ENCODE data around the gene CRIP3. TPM values are rescaled to one million over a fixed set of nuclear protein-coding genes. Genes with fewer than 3 reads are reported as not detected.

Gene CRIP3
- total and polyA plus RNA-seq, 2 of the 8 experiments (the other 6 are each of a cell fraction or from before 2014, with no cell fraction given): 34.0 to 46.3 TPM

GRCh38 chr6:43260791-43261190, 47.8 kb downstream of the CRIP3 start:
- Histone ChIP-seq H3K4me1 (replicated peaks in 1 of 4; ENCODE audit: control insufficient read depth in 3 of 4, insufficient read depth in 4 of 4, low read length in 3 of 4) (no peaks in the 10 kb centered on the region), H3K27ac (ENCODE audit: low read depth, low read length) (no peak overlapping the region), H2BK15ac (ENCODE audit: low read length) (no peak overlapping the region), H4K20me1 (replicated peaks in 1 of 2; ENCODE audit: control insufficient read depth in 1 of 2, insufficient read depth in 2 of 2, low read length in 2 of 2) (peaks cover 0 to 2% of the 10 kb centered on the region in 2 experiments), H2BK120ac (replicated peaks; ENCODE audit: low read depth, low read length) (no peak overlapping the region), H3K9me3 (ENCODE audit: insufficient read depth in 2 of 2, low read depth in 1 of 2, low read length in 1 of 2) (no peaks in the 10 kb centered on the region), H3K56ac (replicated peaks; ENCODE audit: insufficient read length, low read depth, low read length) (no peak overlapping the region), H2BK20ac (ENCODE audit: low read length) (no peak overlapping the region), H2AFZ (ENCODE audit: low read length) (no peak overlapping the region), H3K18ac (ENCODE audit: extremely low read depth, low read length) (no peak overlapping the region), H4K8ac (ENCODE audit: extremely low read depth, insufficient read depth, low read length) (no peak overlapping the region), H3K27me3 (replicated peaks in 1 of 4; ENCODE audit: control insufficient read depth in 3 of 4, extremely low read depth in 1 of 4, insufficient read depth in 3 of 4, low read length in 3 of 4) (no peaks in the 10 kb centered on the region), H3K79me2 (ENCODE audit: control insufficient read depth in 1 of 2, insufficient read depth in 2 of 2, low read length in 2 of 2) (no peaks in the 10 kb centered on the region), H3K4ac (replicated peaks; ENCODE audit: insufficient read length, low read depth, low read length) (no peak overlapping the region), H3K79me1 (ENCODE audit: low read depth, low read length) (no peaks in the 10 kb centered on the region), H4K91ac (replicated peaks; ENCODE audit: insufficient read length, low read length) (no peak overlapping the region), H2BK5ac (ENCODE audit: low read depth, low read length) (no peak overlapping the region), H4K5ac (ENCODE audit: insufficient read length, low read depth, low read length) (no peak overlapping the region), H2AK5ac (ENCODE audit: low read depth, low read length) (no peak overlapping the region), H3K4me2 (ENCODE audit: insufficient read depth in 1 of 2, low read depth in 2 of 2, low read length in 2 of 2) (no peak overlapping the region), H3K23me2 (ENCODE audit: low read depth, low read length) (no peaks in the 10 kb centered on the region), H3K14ac (ENCODE audit: insufficient read length) (no peak overlapping the region), H3K9ac (replicated peaks in 1 of 4; ENCODE audit: extremely low read depth in 1 of 4, low read depth in 3 of 4, low read length in 3 of 4) (no peak overlapping the region), H3K23ac (ENCODE audit: insufficient read length) (no peak overlapping the region), H2BK12ac (ENCODE audit: low read depth, low read length) (no peak overlapping the region), H3K4me3 (ENCODE audit: extremely low read depth in 1 of 4, insufficient read depth in 2 of 4, low read depth in 3 of 4, low read length in 4 of 4) (no peak overlapping the region), H3K36me3 (ENCODE audit: control insufficient read depth in 2 of 4, insufficient read depth in 4 of 4, low read length in 3 of 4) (no peaks in the 10 kb centered on the region)
- DNase-seq (ENCODE audit: low read depth in 1 of 2, low spot score in 2 of 2) (no peak), FAIRE-seq (no peak)
- ChIA-PET POLR2A (ENCODE audit: partially characterized antibody) (no interaction called here), CTCF (ENCODE audit: partially characterized antibody) (interaction anchor here (1.6 to 9.4 kb wide), 4 partner anchors 47 to 246 kb away, joined by 4 to 78 read pairs (median 26); partner anchors contain the start of gene CRIP3)
- WGBS, 2 experiments (ENCODE audit: extremely low coverage in 1 of 2, insufficient coverage in 1 of 2, insufficient read length in 1 of 2, insufficient replicate concordance in 2 of 2, low coverage in 1 of 2, low lambda C conversion rate in 2 of 2, missing lambda C conversion rate in 1 of 2): 85% methylated on average over 4 of the region's 4 CpGs; no CpG with 5 or more reads in 1 of the 2 experiments
- TF ChIP-seq SP2 (IDR thresholded peaks at IDR 0.05; ENCODE audit: low read length) (no peak), ATF3 (IDR thresholded peaks at IDR 0.05; ENCODE audit: insufficient read depth, low read depth, low read length) (no peak), BRCA1 (IDR thresholded peaks at IDR 0.05; ENCODE audit: low read depth, low read length) (no peak), KDM4A (IDR thresholded peaks at IDR 0.05; ENCODE audit: low read depth, low read length, severe bottlenecking) (no peak)
